HUES6 (cell line): ENCODE measurements around the gene ADGRF5.
"Not testable (repeated sequence)": the region's sequence is repeated elsewhere in the genome, so short reads cannot be mapped to it uniquely, and the experiment has no call there.

ENCODE experiments used
- H3K27ac ChIP-seq: 2 replicates; pipeline ENCODE4 v1.7.0; 2013; ENCODE audit warnings: low read depth, mild to moderate bottlenecking, low read length, inconsistent platforms
- H3K27me3 ChIP-seq: 2 replicates; pipeline ENCODE4 v1.6.1; 2013; ENCODE audit warnings: low read length; ENCODE audit not compliant: control insufficient read depth, insufficient read depth
- H3K36me3 ChIP-seq: 2 replicates; pipeline ENCODE4 v1.6.1; 2013; ENCODE audit warnings: low read length; ENCODE audit not compliant: control insufficient read depth, insufficient read depth
- H3K4me1 ChIP-seq: 2 replicates; pipeline ENCODE4 v1.6.1; 2013; ENCODE audit warnings: low read length; ENCODE audit not compliant: control insufficient read depth, insufficient read depth
- H3K4me3 ChIP-seq: 2 replicates; pipeline ENCODE4 v1.5.1; 2013; ENCODE audit warnings: low read depth, low read length
- H3K9ac ChIP-seq: one replicate; pipeline ENCODE4 v1.6.1; 2013; ENCODE audit warnings: mild to moderate bottlenecking, low read length
- H3K9me3 ChIP-seq: 2 replicates; pipeline ENCODE4 v1.6.1; 2013; ENCODE audit warnings: low read depth, low read length; ENCODE audit not compliant: control insufficient read depth, insufficient read depth

ADGRF5 gene

GRCh38 chr6:46891252-46891795 is 30.4 kb downstream of the ADGRF5 start:
- H3K36me3 ChIP-seq, result no peaks in the 10 kb centered on the region
- no peaks in the 10 kb centered on the region for H3K4me1 ChIP-seq

GRCh38 chr6:46888578-46888977 is 33.2 kb downstream of the ADGRF5 start:
- Histone ChIP-seq H3K27ac (no peak overlapping the region), H3K36me3 (no peaks in the 10 kb centered on the region), H3K4me1 (no peaks in the 10 kb centered on the region), H3K9me3 (no peaks in the 10 kb centered on the region), H3K4me3 (no peak overlapping the region), H3K9ac (no peak overlapping the region), H3K27me3 (no peaks in the 10 kb centered on the region)

More at GRCh38 chr6:46891252-46891795, 30.4 kb downstream of the ADGRF5 start:
- Histone ChIP-seq H3K27me3 (no peaks in the 10 kb centered on the region), H3K9ac (no peak overlapping the region), H3K4me3 (no peak overlapping the region), H3K27ac (no peak overlapping the region), H3K9me3 (no peaks in the 10 kb centered on the region)

GRCh38 chr6:46888031-46888430 is 33.7 kb downstream of the ADGRF5 start:
- no peaks in the 10 kb centered on the region for H3K9me3 ChIP-seq
- no peak overlapping the region for H3K4me3 ChIP-seq

DNA sequence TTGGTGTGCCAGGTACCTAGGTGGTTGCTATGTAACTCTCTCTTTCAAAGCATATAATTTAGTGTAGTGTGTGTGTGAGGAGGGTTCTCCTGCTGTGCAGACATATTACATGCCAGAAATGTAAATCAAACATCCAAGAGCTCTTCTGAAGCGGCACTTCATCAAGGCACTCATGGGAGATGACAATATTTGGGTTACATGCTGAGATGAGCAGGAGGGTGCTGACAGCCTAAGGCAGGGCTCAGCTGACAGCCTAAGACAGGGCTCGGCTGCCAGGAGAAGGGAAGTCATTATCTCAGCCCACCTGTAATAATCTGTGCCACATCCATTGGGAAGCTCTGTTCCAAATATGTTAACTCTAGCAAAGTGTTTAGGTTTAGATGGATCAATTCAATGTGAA is 39.1 kb downstream of the ADGRF5 start:
- Histone ChIP-seq H3K4me1 (no peaks in the 10 kb centered on the region), H3K4me3 (no peak overlapping the region), H3K9ac (no peak overlapping the region), H3K27me3 (no peaks in the 10 kb centered on the region), H3K27ac (no peak overlapping the region), H3K9me3 (no peaks in the 10 kb centered on the region), H3K36me3 (no peaks in the 10 kb centered on the region)

More at GRCh38 chr6:46888031-46888430, 33.7 kb downstream of the ADGRF5 start:
- Histone ChIP-seq H3K9ac (no peak overlapping the region), H3K27me3 (no peaks in the 10 kb centered on the region), H3K27ac (no peak overlapping the region), H3K36me3 (no peaks in the 10 kb centered on the region), H3K4me1 (no peaks in the 10 kb centered on the region)

DNA sequence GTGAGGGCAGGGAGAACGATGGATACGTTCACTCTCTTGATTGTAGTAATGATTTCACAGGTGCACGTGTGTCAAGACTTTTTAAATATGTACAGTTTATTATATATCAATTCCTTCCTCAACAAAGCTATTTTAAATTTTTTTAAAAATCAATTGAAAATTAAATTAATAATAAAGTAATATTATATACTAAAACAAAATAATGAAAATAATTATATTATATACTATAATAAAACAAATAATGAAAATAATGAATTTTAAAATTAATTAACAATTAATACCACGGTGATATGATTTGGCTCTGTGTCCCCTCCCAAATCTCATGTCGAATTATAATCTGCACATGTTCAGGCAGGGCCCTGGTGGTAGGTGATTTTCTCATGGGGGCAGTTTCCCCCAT is 42.7 kb downstream of the ADGRF5 start:
- peaks cover 8% of the 10 kb centered on the region; the same call in 1 of the 2 replicates for H3K4me1 ChIP-seq
- H3K9me3 ChIP-seq, result no peaks in the 10 kb centered on the region
- no peak overlapping the region for H3K27ac ChIP-seq
- H3K36me3 ChIP-seq, result no peaks in the 10 kb centered on the region
- no peak overlapping the region for H3K9ac ChIP-seq
- H3K4me3 ChIP-seq, result no peak overlapping the region
- no peaks in the 10 kb centered on the region for H3K27me3 ChIP-seq

- Histone ChIP-seq H3K9me3 (no peaks in the 10 kb centered on the region), H3K36me3 (no peaks in the 10 kb centered on the region), H3K27me3 (no peaks in the 10 kb centered on the region; the same call in 1 of the 2 replicates), H3K9ac (no peak overlapping the region), H3K4me1 (peaks cover 8% of the 10 kb centered on the region; the same call in 1 of the 2 replicates), H3K4me3 (no peak overlapping the region), H3K27ac (no peak overlapping the region)
Observed at GRCh38 chr6:46876126-46876525, 45.6 kb downstream of the ADGRF5 start.

GRCh38 chr6:46867411-46867810 is 54.3 kb downstream of the ADGRF5 start:
- no peaks in the 10 kb centered on the region for H3K4me1 ChIP-seq
- H3K4me3 ChIP-seq, result no peak overlapping the region

GRCh38 chr6:46865221-46865620 is 56.5 kb downstream of the ADGRF5 start:
- no peaks in the 10 kb centered on the region for H3K9me3 ChIP-seq

More at GRCh38 chr6:46867411-46867810, 54.3 kb downstream of the ADGRF5 start:
- H3K9me3 ChIP-seq, result no peaks in the 10 kb centered on the region
- H3K9ac ChIP-seq, result no peak overlapping the region
- H3K36me3 ChIP-seq, result no peaks in the 10 kb centered on the region
- H3K27ac ChIP-seq, result no peak overlapping the region
- H3K27me3 ChIP-seq, result no peaks in the 10 kb centered on the region

GRCh38 chr6:46863791-46864190 is 57.9 kb downstream of the ADGRF5 start:
- Histone ChIP-seq H3K4me1 (no peaks in the 10 kb centered on the region), H3K36me3 (no peaks in the 10 kb centered on the region), H3K9ac (no peak overlapping the region), H3K27ac (no peak overlapping the region), H3K9me3 (no peaks in the 10 kb centered on the region), H3K4me3 (no peak overlapping the region), H3K27me3 (no peaks in the 10 kb centered on the region)

More at GRCh38 chr6:46865221-46865620, 56.5 kb downstream of the ADGRF5 start:
- no peak overlapping the region for H3K9ac ChIP-seq
- H3K27me3 ChIP-seq, result no peaks in the 10 kb centered on the region
- H3K36me3 ChIP-seq, result no peaks in the 10 kb centered on the region
- H3K4me1 ChIP-seq, result no peaks in the 10 kb centered on the region
- H3K4me3 ChIP-seq, result no peak overlapping the region
- no peak overlapping the region for H3K27ac ChIP-seq

- no peaks in the 10 kb centered on the region for H3K36me3 ChIP-seq
- H3K27me3 ChIP-seq, result no peaks in the 10 kb centered on the region
- no peaks in the 10 kb centered on the region for H3K4me1 ChIP-seq
- no peak overlapping the region for H3K27ac ChIP-seq
- no peaks in the 10 kb centered on the region for H3K9me3 ChIP-seq
- H3K4me3 ChIP-seq, result no peak overlapping the region
- H3K9ac ChIP-seq, result no peak overlapping the region
Observed at GRCh38 chr6:46862381-46862780, 59.4 kb downstream of the ADGRF5 start.

DNA sequence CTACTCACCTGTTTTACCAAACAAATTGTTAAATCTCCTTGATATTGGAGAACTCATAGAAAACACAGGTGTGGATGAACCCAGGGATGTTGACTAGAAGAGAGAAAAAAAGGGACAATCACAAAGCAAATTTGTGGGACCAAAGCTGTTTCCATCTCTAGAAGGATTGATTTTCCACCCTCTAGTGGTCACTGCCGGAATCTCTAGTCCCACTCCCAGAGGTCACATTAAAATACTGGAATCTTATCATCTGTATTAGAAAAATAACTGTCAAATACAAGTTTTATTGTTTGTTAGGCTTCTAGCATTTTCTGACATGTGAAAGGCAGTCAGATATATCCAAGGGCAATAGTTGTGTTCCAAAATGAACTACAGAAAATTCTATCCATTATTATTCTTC is 65.8 kb downstream of the ADGRF5 start:
- not testable (repeated sequence) for H3K4me1 ChIP-seq, H3K27me3 ChIP-seq, H3K4me3 ChIP-seq, H3K36me3 ChIP-seq, H3K27ac ChIP-seq, H3K9me3 ChIP-seq, H3K9ac ChIP-seq

GRCh38 chr6:46851576-46851975 is 70.2 kb downstream of the ADGRF5 start:
- H3K9ac ChIP-seq, H3K27me3 ChIP-seq, H3K4me3 ChIP-seq, H3K27ac ChIP-seq, H3K36me3 ChIP-seq, H3K4me1 ChIP-seq, H3K9me3 ChIP-seq: not testable (repeated sequence)
